NCI-H128 (cell line): ENCODE results near the gene CREB3L2.
"Not testable (repeated sequence)": the region's sequence is repeated elsewhere in the genome, so short reads cannot be mapped to it uniquely, and the experiment has no call there.

Experiments
- DNase-seq: peaks from one replicate; lab custom pipeline; 2025; ENCODE audit not compliant: unreplicated experiment; lab: John Stamatoyannopoulos, UW

The CREB3L2 gene

GRCh38 chr7:137970253-137970975 lies 31.5 kb downstream of the CREB3L2 start:
- no peak for DNase-seq

DNA sequence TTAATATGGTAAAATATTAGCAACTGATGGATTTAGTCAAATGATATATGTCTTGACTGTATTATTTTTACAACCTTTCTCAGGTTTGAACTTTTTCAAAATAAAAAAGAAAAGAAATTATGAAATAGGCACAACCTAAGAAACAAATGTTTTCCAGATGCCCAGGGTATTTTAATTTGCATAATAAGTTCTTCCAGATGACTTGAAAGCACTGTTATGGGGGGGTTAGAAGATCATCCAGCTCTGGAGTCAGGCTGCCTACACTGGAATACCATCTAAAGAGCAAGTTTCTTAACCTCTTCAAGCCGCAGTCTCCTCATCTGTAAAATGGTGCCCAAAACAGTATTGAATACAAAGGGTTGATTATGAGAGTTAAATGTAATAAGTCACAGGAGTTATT lies 32.1 kb downstream of the CREB3L2 start:
- DNase-seq, result no peak

GRCh38 chr7:137968890-137969289 lies 33.0 kb downstream of the CREB3L2 start:
- no peak for DNase-seq

GRCh38 chr7:137968339-137968738 lies 33.5 kb downstream of the CREB3L2 start:
- DNase-seq, result not testable (repeated sequence)

- DNase-seq, result no peak
Observed at GRCh38 chr7:137967143-137968018, 34.5 kb downstream of the CREB3L2 start.

- no peak for DNase-seq
Observed at GRCh38 chr7:137966641-137967142, 35.2 kb downstream of the CREB3L2 start.

- no peak for DNase-seq
Observed at GRCh38 chr7:137965942-137966640, 35.8 kb downstream of the CREB3L2 start.

- DNase-seq, result no peak
Observed at GRCh38 chr7:137964824-137965545, 36.9 kb downstream of the CREB3L2 start.

- no peak for DNase-seq
Observed at GRCh38 chr7:137962875-137963507, 38.9 kb downstream of the CREB3L2 start.

DNA sequence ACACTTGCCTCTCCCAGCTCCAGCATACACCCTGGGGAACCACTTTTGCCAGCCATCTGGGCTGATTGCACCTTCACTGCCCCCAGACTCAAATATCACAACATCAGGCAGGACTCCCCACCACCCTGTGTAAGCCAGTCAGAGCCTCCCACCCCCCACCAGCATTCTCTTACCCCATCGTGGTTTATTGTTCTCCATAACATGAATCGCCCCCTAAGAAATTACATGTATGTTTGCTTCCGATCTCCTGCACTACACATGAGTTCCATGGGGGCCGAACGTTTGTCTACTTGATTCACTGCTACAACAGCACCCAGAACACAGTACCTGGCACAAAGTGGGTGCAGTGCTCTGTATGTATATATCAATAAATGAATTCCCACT lies 39.4 kb downstream of the CREB3L2 start:
- DNase-seq, result no peak

GRCh38 chr7:137961200-137962177 lies 40.4 kb downstream of the CREB3L2 start:
- DNase-seq, result no peak

GRCh38 chr7:137960020-137960419 lies 41.9 kb downstream of the CREB3L2 start:
- DNase-seq, result no peak

DNA sequence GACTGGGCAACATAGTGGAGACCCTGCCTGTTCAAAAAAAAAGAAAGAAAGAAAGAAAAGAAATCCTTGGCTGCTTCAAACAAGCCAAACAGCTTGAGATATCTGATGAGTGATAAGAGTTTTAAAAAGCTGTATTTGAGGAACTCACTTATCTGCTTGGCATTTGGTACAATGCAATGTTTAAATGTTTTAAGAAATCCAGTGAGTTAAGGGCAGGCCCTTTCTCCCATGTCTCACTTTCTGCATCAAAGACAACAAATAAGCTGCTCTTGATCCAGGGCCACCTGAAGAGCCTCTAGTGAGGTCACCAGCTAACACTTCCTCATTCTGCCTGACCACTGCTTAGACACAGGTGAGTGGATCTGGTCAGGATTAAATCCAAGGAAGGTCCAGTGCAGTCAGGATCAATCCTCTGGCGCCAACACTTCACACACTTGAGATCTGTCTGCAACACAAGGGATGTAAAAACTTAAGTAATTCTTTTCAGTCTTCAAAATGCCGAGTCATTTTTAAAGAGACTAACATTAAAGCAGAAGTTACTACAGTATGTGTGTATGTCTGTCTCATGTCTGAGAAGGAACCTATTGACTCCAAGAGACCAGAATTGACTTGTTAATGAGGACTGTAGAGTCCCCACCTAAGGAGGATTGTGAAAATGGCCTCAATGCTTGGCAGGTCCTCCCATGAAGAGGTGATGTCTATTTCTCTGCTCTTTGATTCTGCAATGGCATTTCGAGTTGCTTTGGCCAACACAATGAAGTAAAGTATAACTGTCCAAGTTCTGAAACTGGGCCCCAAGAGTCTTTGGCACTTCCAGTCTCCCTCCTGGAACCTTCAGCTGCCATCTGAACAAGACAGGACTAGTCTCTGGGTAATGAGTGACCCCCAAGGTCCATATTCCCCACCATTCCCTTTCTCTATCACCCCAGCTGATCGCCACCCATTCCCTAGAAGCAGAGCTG lies 43.1 kb downstream of the CREB3L2 start:
- DNase-seq, result no peak

- DNase-seq, result no peak
Observed at GRCh38 chr7:137957887-137958286, 44.0 kb downstream of the CREB3L2 start.

DNA sequence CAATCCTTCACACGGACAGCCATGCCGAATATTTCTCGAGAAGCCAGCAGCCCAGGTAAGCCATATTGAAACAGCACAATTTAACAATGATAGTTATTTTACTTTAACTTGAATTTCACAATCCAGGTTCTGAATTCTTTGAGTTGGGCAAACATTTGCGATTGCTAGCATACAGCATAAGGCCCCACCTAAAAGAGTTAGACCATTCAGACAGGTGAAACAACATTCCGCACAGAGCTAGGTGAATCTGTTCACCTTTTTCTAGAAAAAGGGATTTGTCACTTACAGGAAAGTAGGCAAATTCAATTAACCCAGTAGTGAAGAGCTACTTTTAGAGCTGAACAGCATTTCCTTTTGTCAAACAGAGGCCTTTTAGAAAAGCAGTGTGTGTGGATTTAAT lies 45.3 kb downstream of the CREB3L2 start:
- DNase-seq, result no peak

- no peak for DNase-seq
Observed at GRCh38 chr7:137956183-137956582, 45.7 kb downstream of the CREB3L2 start.

GRCh38 chr7:137954614-137955013 lies 47.3 kb downstream of the CREB3L2 start:
- DNase-seq, result no peak
